Fibroblast of lung (primary cell): Measurements from ENCODE around the gene TMEM52B. TPM values are rescaled to one million over a fixed set of nuclear protein-coding genes. Genes with fewer than 3 reads are reported as not detected.

Source experiments
- DNase-seq, 2 donors: peaks; one replicate each; pipeline versions ENCODE4 v3.0.0 to v3.0.0-alpha.2; 2010; ENCODE audit warnings: low read depth in 2 of 2
- H2AFZ ChIP-seq: 2 replicates; pipeline ENCODE4 v1.5.1; 2012; ENCODE audit warnings: low read length, control low read depth, inconsistent platforms
- H3K27ac ChIP-seq: 2 replicates; pipeline ENCODE4 v1.5.1; 2011; ENCODE audit warnings: low read length, control low read depth; ENCODE audit not compliant: insufficient read depth
- H3K27me3 ChIP-seq: 2 replicates; pipeline ENCODE4 v1.5.1; 2011; ENCODE audit warnings: mild to moderate bottlenecking, low read length; ENCODE audit not compliant: control insufficient read depth, insufficient read depth
- H3K36me3 ChIP-seq: 2 replicates; pipeline ENCODE4 v1.5.1; 2011; ENCODE audit warnings: low read length; ENCODE audit not compliant: control insufficient read depth, insufficient read depth
- H3K4me1 ChIP-seq: 2 replicates; pipeline ENCODE4 v1.5.1; 2011; ENCODE audit warnings: low read length; ENCODE audit not compliant: control insufficient read depth, insufficient read depth; ENCODE audit errors: extremely low read depth
- H3K4me2 ChIP-seq: 2 replicates; pipeline ENCODE4 v1.5.1; 2011; ENCODE audit warnings: low read length, control low read depth; ENCODE audit not compliant: insufficient read depth; ENCODE audit errors: extremely low read depth
- H3K4me3 ChIP-seq, 4 experiments: fragments of 200-600 bp in 1 of 4; sonication (generic) in 1 of 4; replicated peaks in 1 of 4; 2 replicates each; pipeline ENCODE4 v1.5.1; 2011 to 2016; ENCODE audit warnings: low read length in 4 of 4, low read depth in 3 of 4, mild to moderate bottlenecking in 3 of 4, control low read depth in 2 of 4, inconsistent platforms in 1 of 4, mixed read lengths in 1 of 4; ENCODE audit not compliant: insufficient read depth in 1 of 4; ENCODE audit errors: control extremely low read depth in 1 of 4
- H3K79me2 ChIP-seq: 2 replicates; pipeline ENCODE4 v1.5.1; 2012; ENCODE audit warnings: mild to moderate bottlenecking, low read length, inconsistent platforms; ENCODE audit not compliant: control insufficient read depth, insufficient read depth
- H3K9ac ChIP-seq: 2 replicates; pipeline ENCODE4 v1.5.1; 2011; ENCODE audit warnings: mild to moderate bottlenecking, low read length, control low read depth; ENCODE audit not compliant: insufficient read depth
- H3K9me3 ChIP-seq: 2 replicates; pipeline ENCODE4 v1.5.1; 2012; ENCODE audit warnings: low read depth, low read length; ENCODE audit not compliant: control insufficient read depth, insufficient read depth
- H4K20me1 ChIP-seq: 2 replicates; pipeline ENCODE4 v1.5.1; 2011; ENCODE audit warnings: low read length; ENCODE audit not compliant: control insufficient read depth, insufficient read depth; ENCODE audit errors: extremely low read depth
- EZH2 ChIP-seq: IDR thresholded peaks from 2 replicates; pipeline ENCODE4 v1.5.1; 2012; ENCODE audit warnings: low read length, control low read depth, mild to moderate bottlenecking; ENCODE audit errors: missing control alignments
- polyA plus RNA-seq, 2 donors: library from polyadenylated mRNA; depleted of rRNA in 1 of 2; stranded (reverse) in 1 of 2; unstranded in 1 of 2; fragments of >200 nt; gene quantifications; 2 replicates each; pipeline ENCODE4 v1.2.1, GENCODE V29; 2011 to 2012; ENCODE audit warnings: missing spikeins in 1 of 2
- total RNA-seq: library from RNA; depleted of rRNA; stranded (reverse); fragments of >200 nt; gene quantifications from 2 replicates; pipeline ENCODE4 v1.2.1, GENCODE V29; 2014
- TF ChIP-seq, protein P1 (sequence below), 2 donors: IDR thresholded peaks in 1 of 2; conservative IDR thresholded peaks in 1 of 2; 1 replicate in 1 of 2; 2 replicates in 1 of 2; pipeline ENCODE4 v1.5.1; 2011 to 2012; ENCODE audit warnings: low read length in 2 of 2, control low read depth in 1 of 2, inconsistent platforms in 1 of 2, low read depth in 1 of 2, mild to moderate bottlenecking in 1 of 2

Gene TMEM52B
- total and polyA plus RNA-seq, 2 donors (not counting 1 experiment from before 2014, with no cell fraction given), result 0.50 to 5.7 TPM

DNA sequence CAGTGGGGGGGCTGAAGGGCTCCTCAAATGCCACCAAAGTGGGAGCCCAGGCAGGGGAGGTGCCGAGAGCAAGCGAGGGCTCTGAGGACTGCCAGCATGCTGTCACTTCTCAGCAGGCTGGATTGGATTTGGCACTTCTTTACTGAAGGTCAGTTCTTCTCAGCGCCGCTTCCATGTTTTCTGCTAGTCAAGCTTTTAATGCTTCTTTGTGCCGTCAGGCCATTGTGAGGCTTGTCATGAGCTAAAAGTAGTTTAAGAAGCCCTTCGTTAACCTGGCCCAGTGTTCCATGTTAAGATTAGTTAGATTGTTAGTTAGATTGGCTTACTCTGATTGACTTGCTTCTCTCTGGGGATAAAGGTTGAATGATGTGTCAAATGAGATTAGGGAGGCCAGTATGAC is 47.3 kb downstream of the TMEM52B start:
- Histone ChIP-seq H4K20me1 (no peaks in the 10 kb centered on the region), H3K4me1 (no peaks in the 10 kb centered on the region), H3K4me2 (no peak overlapping the region), H3K4me3 (no peak overlapping the region), H3K9me3 (no peaks in the 10 kb centered on the region), H3K79me2 (no peaks in the 10 kb centered on the region), H3K36me3 (peaks cover 6% of the 10 kb centered on the region), H2AFZ (no peak overlapping the region), H3K27ac (no peak overlapping the region), H3K9ac (no peak overlapping the region), H3K27me3 (no peaks in the 10 kb centered on the region)
- TF ChIP-seq, protein P1, sequence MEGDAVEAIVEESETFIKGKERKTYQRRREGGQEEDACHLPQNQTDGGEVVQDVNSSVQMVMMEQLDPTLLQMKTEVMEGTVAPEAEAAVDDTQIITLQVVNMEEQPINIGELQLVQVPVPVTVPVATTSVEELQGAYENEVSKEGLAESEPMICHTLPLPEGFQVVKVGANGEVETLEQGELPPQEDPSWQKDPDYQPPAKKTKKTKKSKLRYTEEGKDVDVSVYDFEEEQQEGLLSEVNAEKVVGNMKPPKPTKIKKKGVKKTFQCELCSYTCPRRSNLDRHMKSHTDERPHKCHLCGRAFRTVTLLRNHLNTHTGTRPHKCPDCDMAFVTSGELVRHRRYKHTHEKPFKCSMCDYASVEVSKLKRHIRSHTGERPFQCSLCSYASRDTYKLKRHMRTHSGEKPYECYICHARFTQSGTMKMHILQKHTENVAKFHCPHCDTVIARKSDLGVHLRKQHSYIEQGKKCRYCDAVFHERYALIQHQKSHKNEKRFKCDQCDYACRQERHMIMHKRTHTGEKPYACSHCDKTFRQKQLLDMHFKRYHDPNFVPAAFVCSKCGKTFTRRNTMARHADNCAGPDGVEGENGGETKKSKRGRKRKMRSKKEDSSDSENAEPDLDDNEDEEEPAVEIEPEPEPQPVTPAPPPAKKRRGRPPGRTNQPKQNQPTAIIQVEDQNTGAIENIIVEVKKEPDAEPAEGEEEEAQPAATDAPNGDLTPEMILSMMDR (conservative IDR thresholded peaks at IDR 0.05 in 1 of 2, IDR thresholded peaks at IDR 0.05 in 1 of 2; ENCODE audit: low read depth in 1 of 2, low read length in 2 of 2), result no peak
- TF ChIP-seq EZH2, result no peak
- no peak for DNase-seq

DNA sequence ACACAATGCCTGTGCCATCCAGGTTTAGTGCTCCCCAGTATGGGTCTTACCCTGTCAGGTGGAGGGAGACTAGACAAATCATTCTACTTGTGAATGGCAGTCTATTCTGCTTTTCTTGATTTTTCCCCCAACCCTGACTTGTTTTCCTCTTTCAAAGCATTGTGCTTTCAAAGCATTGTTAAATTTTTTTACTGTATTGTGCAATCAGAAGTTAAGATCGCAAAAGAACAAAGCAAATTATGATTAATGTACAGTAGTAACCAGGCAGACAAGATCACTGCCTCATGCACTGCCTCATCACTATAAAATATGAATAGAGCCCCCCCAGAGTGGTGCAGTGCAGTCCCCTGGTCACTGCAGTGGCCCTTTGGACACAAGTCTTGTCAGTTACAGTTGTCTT is 47.9 kb downstream of the TMEM52B start:
- Histone ChIP-seq H3K4me1 (no peaks in the 10 kb centered on the region), H3K4me3 (no peak overlapping the region), H3K36me3 (peaks cover 6% of the 10 kb centered on the region), H2AFZ (no peak overlapping the region), H3K27ac (no peak overlapping the region), H4K20me1 (no peaks in the 10 kb centered on the region), H3K4me2 (no peak overlapping the region), H3K9me3 (no peaks in the 10 kb centered on the region), H3K9ac (no peak overlapping the region), H3K79me2 (no peaks in the 10 kb centered on the region), H3K27me3 (no peaks in the 10 kb centered on the region)
- no peak for DNase-seq
- TF ChIP-seq EZH2, result no peak
- TF ChIP-seq, protein P1 (conservative IDR thresholded peaks at IDR 0.05 in 1 of 2, IDR thresholded peaks at IDR 0.05 in 1 of 2; ENCODE audit: low read depth in 1 of 2, low read length in 2 of 2), result no peak

- Histone ChIP-seq H3K36me3 (no peaks in the 10 kb centered on the region), H4K20me1 (no peaks in the 10 kb centered on the region), H2AFZ (no peak overlapping the region), H3K27me3 (no peaks in the 10 kb centered on the region), H3K4me2 (no peak overlapping the region), H3K27ac (no peak overlapping the region), H3K4me3 (no peak overlapping the region), H3K9ac (no peak overlapping the region), H3K79me2 (no peaks in the 10 kb centered on the region), H3K4me1 (no peaks in the 10 kb centered on the region), H3K9me3 (no peaks in the 10 kb centered on the region)
- no peak for TF ChIP-seq EZH2
- TF ChIP-seq, protein P1 (conservative IDR thresholded peaks at IDR 0.05 in 1 of 2, IDR thresholded peaks at IDR 0.05 in 1 of 2; ENCODE audit: low read depth in 1 of 2, low read length in 2 of 2), result no peak
- no peak for DNase-seq
Measured at GRCh38 chr12:10227648-10228047, 48.8 kb downstream of the TMEM52B start.
